Testis (tissue), 3 donors: Measurements from ENCODE around the gene ORMDL3. TPM values are rescaled to one million over a fixed set of nuclear protein-coding genes. Genes with fewer than 3 reads are reported as not detected.

Source experiments
- DNase-seq: peaks from one replicate; pipeline ENCODE4 v3.0.0-alpha.2; 2019
- H3K27ac ChIP-seq, 2 donors: fragments of 200-600 bp; sonication (generic); one replicate each; pipeline ENCODE4 v1.5.1; 2019
- H3K27me3 ChIP-seq: fragments of 200-600 bp; sonication (generic); one replicate; pipeline ENCODE4 v1.5.1; 2019
- H3K36me3 ChIP-seq: fragments of 200-600 bp; sonication (generic); one replicate; pipeline ENCODE4 v1.5.1; 2017; ENCODE audit warnings: low read depth; ENCODE audit errors: missing control alignments
- H3K4me1 ChIP-seq: fragments of 200-600 bp; sonication (generic); one replicate; pipeline ENCODE4 v1.5.1; 2019
- H3K4me3 ChIP-seq, 2 donors: fragments of 200-600 bp; sonication (generic); one replicate each; pipeline ENCODE4 v1.5.1; 2017 to 2019
- H3K9me3 ChIP-seq: fragments of 200-600 bp; sonication (generic); one replicate; pipeline ENCODE4 v1.5.1; 2017
- CTCF ChIP-seq, 3 experiments: fragments of 450-650 bp in 2 of 3; fragments of 200-600 bp in 1 of 3; sonication (generic) in 1 of 3; IDR thresholded peaks; one replicate each; pipeline ENCODE4 v1.5.1; 2016 to 2019; ENCODE audit warnings: antibody characterized with exemption in 3 of 3, mild to moderate bottlenecking in 2 of 3, moderate library complexity in 1 of 3
- POLR2A ChIP-seq: fragments of 450-650 bp; IDR thresholded peaks from one replicate; pipeline ENCODE4 v1.6.1; 2017; ENCODE audit warnings: antibody characterized with exemption, mild to moderate bottlenecking, moderate library complexity
- WGBS, 2 donors: methylation state at CpG; one replicate each; pipeline ENCODE4 v1.1.5; 2018; 5-methylcytosine and 5-hydroxymethylcytosine counted together
- intact Hi-C: fragments of 100-400 bp; cut with DNase I; formaldehyde crosslinking; loops from one replicate; pipeline ENCODE4 v1.15.1; 2023; ENCODE audit warnings: low total_unique reads
- polyA plus RNA-seq: library from polyadenylated mRNA; stranded (reverse); fragments of 350-450 nt; fragmentation: Illumina TruSeq; extraction: RNeasy Lipid Tissue Mini Kit (QIAGEN cat#74804); gene quantifications from one replicate; pipeline ENCODE4 v1.2.3, GENCODE V29; 2014; ENCODE audit warnings: low read depth, low replicate concordance; ENCODE audit not compliant: insufficient read depth
- total RNA-seq, 2 donors: library from RNA; depleted of rRNA; stranded (reverse); fragments of >200 nt; gene quantifications; one replicate each; pipeline ENCODE4 v1.2.3, GENCODE V29; 2016

The ORMDL3 gene
- total and polyA plus RNA-seq, 3 donors from 2014 or later = 77.6 to 99.7 (median 79.0) TPM

GRCh38 chr17:39924691-39925055 lies 2.7 kb downstream of the ORMDL3 start:
- WGBS, 2 donors = 85 to 86% methylated on average over 3 of the region's 3 CpGs
- no peak for TF ChIP-seq CTCF (IDR thresholded peaks at IDR 0.05)
- TF ChIP-seq POLR2A = no peak
- no peak overlapping the region for H3K4me3 ChIP-seq
- H3K27me3 ChIP-seq = no peaks in the 10 kb centered on the region
- no peaks in the 10 kb centered on the region for H3K9me3 ChIP-seq
- intact Hi-C loops = no loop called here
- no peaks in the 10 kb centered on the region for H3K36me3 ChIP-seq
- no peak for DNase-seq
- H3K27ac ChIP-seq = no peak overlapping the region
- H3K4me1 ChIP-seq = peaks cover 18% of the 10 kb centered on the region

- H3K27ac ChIP-seq = no peak overlapping the region
These were observed 3.3 kb downstream of the ORMDL3 start for GRCh38 chr17:39923836-39924690.

GRCh38 chr17:39923230-39923629 lies 4.2 kb downstream of the ORMDL3 start:
- TF ChIP-seq CTCF (IDR thresholded peaks at IDR 0.05) (no peak), POLR2A (no peak)
- Histone ChIP-seq H3K27me3 (no peaks in the 10 kb centered on the region), H3K27ac (no peak overlapping the region), H3K4me3 (no peak overlapping the region), H3K9me3 (no peaks in the 10 kb centered on the region), H3K4me1 (peaks cover 11% of the 10 kb centered on the region), H3K36me3 (no peaks in the 10 kb centered on the region)
- WGBS, 2 donors = 86 to 94% methylated on average over 6 of the region's 6 CpGs
- no peak for DNase-seq
- intact Hi-C loops = no loop called here

More at GRCh38 chr17:39923836-39924690, 3.3 kb downstream of the ORMDL3 start:
- Histone ChIP-seq H3K4me1 (peaks cover 18% of the 10 kb centered on the region), H3K27me3 (no peaks in the 10 kb centered on the region), H3K9me3 (no peaks in the 10 kb centered on the region), H3K4me3 (no peak overlapping the region), H3K36me3 (no peaks in the 10 kb centered on the region)
- TF ChIP-seq CTCF (IDR thresholded peaks at IDR 0.05) (no peak), POLR2A (no peak)
- WGBS, 2 donors = 86 to 88% methylated on average over 3 to 17 of the region's 17 CpGs
- intact Hi-C loops = no loop called here
- DNase-seq = no peak

GRCh38 chr17:39922006-39922405 lies 5.4 kb downstream of the ORMDL3 start:
- TF ChIP-seq POLR2A (no peak), CTCF (IDR thresholded peaks at IDR 0.05) (no peak)
- peaks cover 10% of the 10 kb centered on the region for H3K4me1 ChIP-seq
- WGBS, 2 donors = 98 to 99% methylated on average over 6 of the region's 6 CpGs
- H3K27me3 ChIP-seq = no peaks in the 10 kb centered on the region
- H3K27ac ChIP-seq = no peak overlapping the region
- intact Hi-C loops = no loop called here
- no peaks in the 10 kb centered on the region for H3K9me3 ChIP-seq
- no peak overlapping the region for H3K4me3 ChIP-seq
- H3K36me3 ChIP-seq = no peaks in the 10 kb centered on the region
- no peak for DNase-seq

- WGBS, 2 donors = 77 to 94% methylated on average over 3 to 5 of the region's 5 CpGs
These were observed 6.1 kb downstream of the ORMDL3 start for GRCh38 chr17:39921323-39921722.

More at GRCh38 chr17:39921323-39921722, 6.1 kb downstream of the ORMDL3 start:
- TF ChIP-seq CTCF (IDR thresholded peaks at IDR 0.05) (no peak), POLR2A (no peak)
- Histone ChIP-seq H3K9me3 (no peaks in the 10 kb centered on the region), H3K36me3 (no peaks in the 10 kb centered on the region), H3K27me3 (no peaks in the 10 kb centered on the region), H3K4me3 (no peak overlapping the region), H3K27ac (no peak overlapping the region), H3K4me1 (peaks cover 5% of the 10 kb centered on the region)
- no peak for DNase-seq
- intact Hi-C loops = no loop called here
